Gastroesophageal sphincter (tissue), 3 donors: ENCODE measurements around the gene PDE6D.

Experiments used
- POLR2A ChIP-seq, 2 donors: fragments of 450-650 bp; IDR thresholded peaks; one replicate each; pipeline ENCODE4 v1.6.1; 2017; ENCODE audit warnings: antibody characterized with exemption in 2 of 2, mild to moderate bottlenecking in 2 of 2, moderate library complexity in 1 of 2
- TF ChIP-seq, protein P1 (sequence below), 4 experiments: fragments of 200-600 bp in 2 of 4; fragments of 450-650 bp in 2 of 4; sonication (generic) in 1 of 4; IDR thresholded peaks; one replicate each; pipeline ENCODE4 v1.5.1; 2017 to 2019; ENCODE audit warnings: antibody characterized with exemption in 4 of 4, mild to moderate bottlenecking in 2 of 4, moderate library complexity in 2 of 4

DNA sequence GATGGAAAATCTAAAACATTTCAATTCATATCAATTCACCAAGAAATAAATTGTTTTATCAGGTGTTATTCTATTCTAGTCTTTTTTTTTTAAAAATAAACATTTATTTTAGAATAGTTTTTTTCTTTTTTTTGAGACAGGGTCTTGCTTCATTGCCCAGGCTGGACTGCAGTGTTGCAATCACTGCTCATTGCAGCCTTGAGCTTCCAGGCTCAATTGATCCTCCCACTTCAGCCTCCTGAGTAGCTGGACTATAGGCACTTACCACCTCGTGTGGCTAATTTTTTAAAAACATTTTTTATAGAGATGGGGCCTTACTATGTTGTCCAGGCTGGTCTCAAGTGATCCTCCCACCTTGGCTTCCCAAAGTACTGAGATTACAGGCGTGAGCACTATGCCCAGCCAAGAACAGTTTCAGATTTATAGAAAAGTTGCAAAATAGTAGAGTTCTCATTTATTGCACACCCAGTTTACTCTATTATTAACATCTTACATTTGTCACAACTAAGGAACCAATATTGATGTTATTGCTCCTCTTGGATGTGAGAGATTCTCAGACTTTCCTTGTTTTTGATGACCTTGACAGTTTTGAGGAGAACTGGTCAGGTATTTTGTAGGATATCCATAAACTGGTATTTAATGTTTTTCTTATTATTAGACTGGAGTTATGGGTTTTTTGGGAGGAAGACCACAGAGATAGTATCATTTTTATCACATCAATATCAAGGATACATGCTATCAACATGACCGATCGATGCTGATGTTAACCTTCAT, 29.9 kb downstream of the PDE6D start:
- TF ChIP-seq, protein P1, sequence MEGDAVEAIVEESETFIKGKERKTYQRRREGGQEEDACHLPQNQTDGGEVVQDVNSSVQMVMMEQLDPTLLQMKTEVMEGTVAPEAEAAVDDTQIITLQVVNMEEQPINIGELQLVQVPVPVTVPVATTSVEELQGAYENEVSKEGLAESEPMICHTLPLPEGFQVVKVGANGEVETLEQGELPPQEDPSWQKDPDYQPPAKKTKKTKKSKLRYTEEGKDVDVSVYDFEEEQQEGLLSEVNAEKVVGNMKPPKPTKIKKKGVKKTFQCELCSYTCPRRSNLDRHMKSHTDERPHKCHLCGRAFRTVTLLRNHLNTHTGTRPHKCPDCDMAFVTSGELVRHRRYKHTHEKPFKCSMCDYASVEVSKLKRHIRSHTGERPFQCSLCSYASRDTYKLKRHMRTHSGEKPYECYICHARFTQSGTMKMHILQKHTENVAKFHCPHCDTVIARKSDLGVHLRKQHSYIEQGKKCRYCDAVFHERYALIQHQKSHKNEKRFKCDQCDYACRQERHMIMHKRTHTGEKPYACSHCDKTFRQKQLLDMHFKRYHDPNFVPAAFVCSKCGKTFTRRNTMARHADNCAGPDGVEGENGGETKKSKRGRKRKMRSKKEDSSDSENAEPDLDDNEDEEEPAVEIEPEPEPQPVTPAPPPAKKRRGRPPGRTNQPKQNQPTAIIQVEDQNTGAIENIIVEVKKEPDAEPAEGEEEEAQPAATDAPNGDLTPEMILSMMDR (IDR thresholded peaks at IDR 0.05): no peak
- no peak for TF ChIP-seq POLR2A (IDR thresholded peaks at IDR 0.05)
